Panc1 (cell line): ENCODE measurements around the gene ATP6V1C2. TPM values are rescaled to one million over a fixed set of nuclear protein-coding genes. Genes with fewer than 3 reads are reported as not detected.

Source experiments
- ATAC-seq: fragments of 200-7000 bp; cut with Tn5 transposase; 2 replicates; pipeline ENCODE4 v1.9.1; 2020; ENCODE audit warnings: mild to moderate bottlenecking, moderate library complexity
- BruUV-seq: library from RNA; stranded (reverse); fragments of 400-500 nt; replicated peaks from 2 replicates; lab custom pipeline; 2021; lab: Mats Ljungman, UMichigan
- CTCF ChIA-PET: fragments of 300-600 bp; sonication (Branson Sonifier 250); formaldehyde crosslinking; loops from one replicate; lab custom pipeline; 2022; ENCODE audit warnings: antibody characterized with exemption; lab: Charles Lee
- POLR2A ChIA-PET: fragments of 300-600 bp; sonication (Branson Sonifier 250); formaldehyde crosslinking; loops from one replicate; lab custom pipeline; 2022; ENCODE audit warnings: antibody characterized with exemption; lab: Charles Lee
- DNase-seq: peaks from one replicate; pipeline ENCODE4 v3.0.0-alpha.2; 2010; ENCODE audit warnings: low read depth, low spot score
- H3K27ac ChIP-seq: 2 replicates; pipeline ENCODE4 v1.5.1; 2011; ENCODE audit warnings: mild to moderate bottlenecking, low read length, inconsistent platforms
- H3K27me3 ChIP-seq: fragments of 200-500 bp; sonication (Bioruptor generic); 2 replicates; pipeline ENCODE4 v1.6.0; 2014; ENCODE audit warnings: low read length, inconsistent platforms; ENCODE audit not compliant: control insufficient read depth, insufficient read depth
- H3K36me3 ChIP-seq: fragments of 200-500 bp; sonication (Bioruptor generic); 2 replicates; pipeline ENCODE4 v1.5.1; 2014; ENCODE audit warnings: inconsistent platforms, mild to moderate bottlenecking, low read length, moderate library complexity; ENCODE audit not compliant: control insufficient read depth, insufficient read depth
- H3K4me1 ChIP-seq: 2 replicates; pipeline ENCODE4 v1.5.1; 2011; ENCODE audit warnings: inconsistent platforms, mild to moderate bottlenecking, low read length, moderate library complexity; ENCODE audit not compliant: control insufficient read depth, insufficient read depth
- H3K4me3 ChIP-seq, 2 experiments: 2 replicates each; pipeline ENCODE4 v1.5.1; 2011 to 2012; ENCODE audit warnings: low read depth in 2 of 2, low read length in 2 of 2, mild to moderate bottlenecking in 2 of 2, inconsistent platforms in 1 of 2, moderate library complexity in 1 of 2
- H3K9me3 ChIP-seq: fragments of 200-500 bp; sonication (Bioruptor generic); 2 replicates; pipeline ENCODE4 v1.5.1; 2014; ENCODE audit warnings: low read depth, mild to moderate bottlenecking, inconsistent platforms, low read length, moderate library complexity; ENCODE audit not compliant: control insufficient read depth, insufficient read depth
- CTCF ChIP-seq: fragments of 450-650 bp; IDR thresholded peaks from 2 replicates; pipeline ENCODE4 v1.5.1; 2017; ENCODE audit warnings: mild to moderate bottlenecking
- POLR2AphosphoS5 ChIP-seq: IDR thresholded peaks from 2 replicates; pipeline ENCODE4 v1.6.1; 2012; ENCODE audit warnings: mild to moderate bottlenecking, low read depth, low read length, moderate library complexity
- REST ChIP-seq, 2 experiments: IDR thresholded peaks; 2 replicates each; pipeline ENCODE4 v1.6.1; 2011 to 2012; ENCODE audit warnings: low read depth in 2 of 2, control low read depth in 1 of 2, low read length in 1 of 2, mild to moderate bottlenecking in 1 of 2, moderate library complexity in 1 of 2; ENCODE audit not compliant: insufficient read depth in 1 of 2
- SIN3A ChIP-seq: IDR thresholded peaks from 2 replicates; pipeline ENCODE4 v1.6.1; 2012; ENCODE audit warnings: low read depth, mild to moderate bottlenecking, low read length, moderate library complexity, borderline replicate concordance; ENCODE audit not compliant: insufficient read depth
- TCF7L2 ChIP-seq: IDR thresholded peaks from 2 replicates; pipeline ENCODE4 v1.6.1; 2011; ENCODE audit warnings: mild to moderate bottlenecking, low read depth, low read length, inconsistent platforms
- in situ Hi-C: cut with HindIII; loops from 2 replicates; pipeline ENCODE4 v1.10.0; 2016; ENCODE audit warnings: low sequenced_read_pairs, low pct_unique_long_range_greater_than_20kb
- intact Hi-C: fragments of 100-400 bp; cut with micrococcal nuclease; formaldehyde crosslinking; loops from one replicate; pipeline ENCODE4 v1.10.0; 2022; ENCODE audit not compliant: unreplicated experiment
- total RNA-seq: library from RNA; stranded (reverse); gene quantifications from one replicate; pipeline ENCODE4 v1.2.1, GENCODE V29; 2021; ENCODE audit not compliant: unreplicated experiment

The ATP6V1C2 gene
- total RNA-seq, 1 experiment from 2014 or later = 0.54 TPM

GRCh38 chr2:10762651-10763460 is 41.4 kb downstream of the ATP6V1C2 start:
- DNase-seq (no peak), ATAC-seq (no peak)
- H3K27me3 ChIP-seq = no peaks in the 10 kb centered on the region
- H3K9me3 ChIP-seq = no peaks in the 10 kb centered on the region
- in situ Hi-C loops (no loop called here), intact Hi-C loops (no loop called here)
- CTCF ChIA-PET = no interaction called here
- no TSS peak for BruUV-seq
- H3K4me3 ChIP-seq = no peak overlapping the region
- H3K36me3 ChIP-seq = no peaks in the 10 kb centered on the region
- no peaks in the 10 kb centered on the region for H3K4me1 ChIP-seq
- no peak for TF ChIP-seq CTCF
- TF ChIP-seq POLR2AphosphoS5 = no peak
- TF ChIP-seq REST (IDR thresholded peaks at IDR 0.05; ENCODE audit: insufficient read depth in 1 of 2, low read depth in 2 of 2, low read length in 1 of 2) = no peak
- TF ChIP-seq SIN3A = no peak
- no peak for TF ChIP-seq TCF7L2
- POLR2A ChIA-PET = no interaction called here
- no peak overlapping the region for H3K27ac ChIP-seq

GRCh38 chr2:10763461-10763800 is 42.0 kb downstream of the ATP6V1C2 start:
- intact Hi-C loops = no loop called here
- H3K27ac ChIP-seq = no peak overlapping the region
- POLR2A ChIA-PET = no interaction called here
- H3K27me3 ChIP-seq = no peaks in the 10 kb centered on the region
- TF ChIP-seq TCF7L2 = no peak
- no peak for TF ChIP-seq REST (IDR thresholded peaks at IDR 0.05; ENCODE audit: insufficient read depth in 1 of 2, low read depth in 2 of 2, low read length in 1 of 2)
- TF ChIP-seq POLR2AphosphoS5 = no peak
- no peak for TF ChIP-seq CTCF
- in situ Hi-C loops = no loop called here
- H3K4me1 ChIP-seq = no peaks in the 10 kb centered on the region
- DNase-seq (no peak), ATAC-seq (no peak)
- BruUV-seq = no TSS peak
- H3K4me3 ChIP-seq = no peak overlapping the region
- no peaks in the 10 kb centered on the region for H3K9me3 ChIP-seq
- CTCF ChIA-PET = no interaction called here
- no peaks in the 10 kb centered on the region for H3K36me3 ChIP-seq
